ENCODE results near the gene NUP50.

Gene NUP50

GRCh38 chr22:45227645-45228400 lies 64.1 kb downstream of the NUP50 start:
- Histone ChIP-seq H3K4me3 (ENCODE audit: low read depth, low read length) (no peak overlapping the region), H3K4me2 (ENCODE audit: low read length) (no peak overlapping the region)
- WGBS (ENCODE audit: extremely low coverage, insufficient coverage, insufficient read length), result no CpG with 5 or more reads among the region's 16 CpGs

GRCh38 chr22:45228401-45228754 lies 64.7 kb downstream of the NUP50 start:
- DNase-seq, result no peak
- Histone ChIP-seq H2BK12ac (ENCODE audit: low read length) (no peak overlapping the region), H3K9me3 (ENCODE audit: insufficient read depth, low read depth, low read length) (peaks cover 4% of the 10 kb centered on the region), H3K4me3 (ENCODE audit: low read depth, low read length) (no peak overlapping the region), H3K4ac (ENCODE audit: low read depth, low read length) (no peak overlapping the region), H3K4me1 (ENCODE audit: control insufficient read depth in 1 of 2, insufficient read depth in 2 of 2, low read length in 2 of 2) (peaks cover 12 to 15% of the 10 kb centered on the region in 2 experiments), H3K4me2 (ENCODE audit: low read length) (no peak overlapping the region), H3K79me1 (ENCODE audit: low read length) (peaks cover 4% of the 10 kb centered on the region), H4K8ac (ENCODE audit: low read depth, low read length) (no peak overlapping the region), H4K91ac (ENCODE audit: low read depth, low read length) (no peak overlapping the region), H3K14ac (ENCODE audit: low read length) (no peak overlapping the region), H3K27me3 (ENCODE audit: insufficient read depth, low read length) (no peaks in the 10 kb centered on the region), H2BK5ac (ENCODE audit: low read depth, low read length, poor library complexity) (no peak overlapping the region), H2BK120ac (ENCODE audit: insufficient read depth, low read length, poor library complexity) (no peak overlapping the region), H3K18ac (ENCODE audit: low read length) (no peak overlapping the region), H3K27ac (ENCODE audit: low read depth, low read length) (no peak overlapping the region), H3K9ac (ENCODE audit: low read length) (no peak overlapping the region), H2AK5ac (ENCODE audit: low read length) (no peak overlapping the region), H2AFZ (ENCODE audit: insufficient read depth, low read length, poor library complexity) (no peak overlapping the region), H4K12ac (ENCODE audit: low read depth, low read length) (no peak overlapping the region), H3K23ac (ENCODE audit: low read length) (no peak overlapping the region), H3K79me2 (ENCODE audit: control insufficient read depth, insufficient read depth, low read length, poor library complexity) (no peaks in the 10 kb centered on the region), H3K36me3 (ENCODE audit: control insufficient read depth in 1 of 2, insufficient read depth in 2 of 2, low read length in 2 of 2) (peaks cover 0 to 8% of the 10 kb centered on the region in 2 experiments)
- WGBS (ENCODE audit: extremely low coverage, insufficient coverage, insufficient read length), result no CpG with 5 or more reads among the region's 8 CpGs

More at GRCh38 chr22:45227645-45228400, 64.1 kb downstream of the NUP50 start:
- Histone ChIP-seq H4K12ac (ENCODE audit: low read depth, low read length) (no peak overlapping the region), H2AK5ac (ENCODE audit: low read length) (no peak overlapping the region), H3K4ac (ENCODE audit: low read depth, low read length) (no peak overlapping the region), H2BK5ac (ENCODE audit: low read depth, low read length, poor library complexity) (no peak overlapping the region), H3K4me1 (ENCODE audit: control insufficient read depth in 1 of 2, insufficient read depth in 2 of 2, low read length in 2 of 2) (peaks cover 12 to 15% of the 10 kb centered on the region in 2 experiments), H3K9ac (ENCODE audit: low read length) (no peak overlapping the region), H3K79me1 (ENCODE audit: low read length) (peaks cover 4% of the 10 kb centered on the region), H2BK12ac (ENCODE audit: low read length) (no peak overlapping the region), H2BK120ac (ENCODE audit: insufficient read depth, low read length, poor library complexity) (no peak overlapping the region), H3K27me3 (ENCODE audit: insufficient read depth, low read length) (no peaks in the 10 kb centered on the region), H3K79me2 (ENCODE audit: control insufficient read depth, insufficient read depth, low read length, poor library complexity) (no peaks in the 10 kb centered on the region), H3K14ac (ENCODE audit: low read length) (no peak overlapping the region), H3K27ac (ENCODE audit: low read depth, low read length) (no peak overlapping the region), H3K36me3 (ENCODE audit: control insufficient read depth in 1 of 2, insufficient read depth in 2 of 2, low read length in 2 of 2) (peaks cover 0 to 8% of the 10 kb centered on the region in 2 experiments), H4K91ac (ENCODE audit: low read depth, low read length) (no peak overlapping the region), H3K9me3 (ENCODE audit: insufficient read depth, low read depth, low read length) (peaks cover 4% of the 10 kb centered on the region), H2AFZ (ENCODE audit: insufficient read depth, low read length, poor library complexity) (no peak overlapping the region), H3K23ac (ENCODE audit: low read length) (no peak overlapping the region), H3K18ac (ENCODE audit: low read length) (no peak overlapping the region), H4K8ac (ENCODE audit: low read depth, low read length) (no peak overlapping the region)
- DNase-seq, result no peak

- H2AK5ac ChIP-seq (ENCODE audit: low read length), result no peak overlapping the region
- H4K12ac ChIP-seq (ENCODE audit: low read depth, low read length), result no peak overlapping the region
- no peak overlapping the region for H4K8ac ChIP-seq (ENCODE audit: low read depth, low read length)
- no peak overlapping the region for H3K9ac ChIP-seq (ENCODE audit: low read length)
- no peak overlapping the region for H2BK12ac ChIP-seq (ENCODE audit: low read length)
- H3K4me2 ChIP-seq (ENCODE audit: low read length), result no peak overlapping the region
- no peak overlapping the region for H2BK120ac ChIP-seq (ENCODE audit: insufficient read depth, low read length, poor library complexity)
- peaks cover 0 to 9% of the 10 kb centered on the region in 2 experiments for H3K36me3 ChIP-seq (ENCODE audit: control insufficient read depth in 1 of 2, insufficient read depth in 2 of 2, low read length in 2 of 2)
- H3K4me1 ChIP-seq (ENCODE audit: control insufficient read depth in 1 of 2, insufficient read depth in 2 of 2, low read length in 2 of 2), result peaks cover 10 to 15% of the 10 kb centered on the region in 2 experiments
- H3K4me3 ChIP-seq (ENCODE audit: low read depth, low read length), result no peak overlapping the region
- no peak overlapping the region for H3K27ac ChIP-seq (ENCODE audit: low read depth, low read length)
- H3K79me1 ChIP-seq (ENCODE audit: low read length), result peaks cover 4% of the 10 kb centered on the region
- WGBS (ENCODE audit: extremely low coverage, insufficient coverage, insufficient read length), result no CpG with 5 or more reads among the region's 13 CpGs
- no peak overlapping the region for H4K91ac ChIP-seq (ENCODE audit: low read depth, low read length)
- H3K23ac ChIP-seq (ENCODE audit: low read length), result no peak overlapping the region
- H2AFZ ChIP-seq (ENCODE audit: insufficient read depth, low read length, poor library complexity), result no peak overlapping the region
- no peaks in the 10 kb centered on the region for H3K79me2 ChIP-seq (ENCODE audit: control insufficient read depth, insufficient read depth, low read length, poor library complexity)
- no peak overlapping the region for H2BK5ac ChIP-seq (ENCODE audit: low read depth, low read length, poor library complexity)
- H3K27me3 ChIP-seq (ENCODE audit: insufficient read depth, low read length), result no peaks in the 10 kb centered on the region
- no peak overlapping the region for H3K14ac ChIP-seq (ENCODE audit: low read length)
- peaks cover 4% of the 10 kb centered on the region for H3K9me3 ChIP-seq (ENCODE audit: insufficient read depth, low read depth, low read length)
- no peak overlapping the region for H3K4ac ChIP-seq (ENCODE audit: low read depth, low read length)
- H3K18ac ChIP-seq (ENCODE audit: low read length), result no peak overlapping the region
- no peak for DNase-seq
Observed at GRCh38 chr22:45229181-45229580, 65.5 kb downstream of the NUP50 start.

GRCh38 chr22:45230026-45230721 lies 66.4 kb downstream of the NUP50 start:
- H3K79me2 ChIP-seq (ENCODE audit: control insufficient read depth, insufficient read depth, low read length, poor library complexity), result no peaks in the 10 kb centered on the region
- H2AFZ ChIP-seq (ENCODE audit: insufficient read depth, low read length, poor library complexity), result no peak overlapping the region
- no peak overlapping the region for H2AK5ac ChIP-seq (ENCODE audit: low read length)
- no peak overlapping the region for H4K12ac ChIP-seq (ENCODE audit: low read depth, low read length)
- H3K23ac ChIP-seq (ENCODE audit: low read length), result no peak overlapping the region
- H3K4me2 ChIP-seq (ENCODE audit: low read length), result no peak overlapping the region
- H3K18ac ChIP-seq (ENCODE audit: low read length), result peak overlapping the region; percentile 64
- H3K36me3 ChIP-seq (ENCODE audit: control insufficient read depth in 1 of 2, insufficient read depth in 2 of 2, low read length in 2 of 2), result peaks cover 3 to 14% of the 10 kb centered on the region in 2 experiments
- H3K27ac ChIP-seq (ENCODE audit: low read depth, low read length), result no peak overlapping the region
- H3K9me3 ChIP-seq (ENCODE audit: insufficient read depth, low read depth, low read length), result peaks cover 4% of the 10 kb centered on the region
- no peak overlapping the region for H3K14ac ChIP-seq (ENCODE audit: low read length)
- H4K8ac ChIP-seq (ENCODE audit: low read depth, low read length), result no peak overlapping the region
- peak overlapping the region; percentile 1 for H4K91ac ChIP-seq (ENCODE audit: low read depth, low read length)
- no CpG with 5 or more reads among the region's 16 CpGs for WGBS (ENCODE audit: extremely low coverage, insufficient coverage, insufficient read length)
- no peak overlapping the region for H2BK120ac ChIP-seq (ENCODE audit: insufficient read depth, low read length, poor library complexity)
- no peaks in the 10 kb centered on the region for H3K27me3 ChIP-seq (ENCODE audit: insufficient read depth, low read length)
- peaks cover 4% of the 10 kb centered on the region for H3K79me1 ChIP-seq (ENCODE audit: low read length)
- H3K4me1 ChIP-seq (ENCODE audit: control insufficient read depth in 1 of 2, insufficient read depth in 2 of 2, low read length in 2 of 2), result peaks cover 8 to 10% of the 10 kb centered on the region in 2 experiments
- peak in 1 of 2 donors; percentile 14 for DNase-seq
- H2BK5ac ChIP-seq (ENCODE audit: low read depth, low read length, poor library complexity), result no peak overlapping the region
- H3K4me3 ChIP-seq (ENCODE audit: low read depth, low read length), result no peak overlapping the region
- no peak overlapping the region for H2BK12ac ChIP-seq (ENCODE audit: low read length)
- H3K9ac ChIP-seq (ENCODE audit: low read length), result no peak overlapping the region
- H3K4ac ChIP-seq (ENCODE audit: low read depth, low read length), result no peak overlapping the region
